Measurements from ENCODE around the gene PIEZO2. TPM values are rescaled to one million over a fixed set of nuclear protein-coding genes. Genes with fewer than 3 reads are reported as not detected.
A peak's percentile ranks its signal among the peaks of the same experiment; 100 is the strongest.
"Not testable (repeated sequence)": the region's sequence is repeated elsewhere in the genome, so short reads cannot be mapped to it uniquely, and the experiment has no call there.

Gene PIEZO2
- total RNA-seq, 4 donors from 2014 or later: 0.64 to 1.8 (median 1.6) TPM

- no peaks in the 10 kb centered on the region for H3K36me3 ChIP-seq
- H3K27me3 ChIP-seq: peaks cover 9% of the 10 kb centered on the region
- H3K4me1 ChIP-seq: peaks cover 0 to 13% (median 4%) of the 10 kb centered on the region in 3 donors
- WGBS, 2 donors (ENCODE audit: low coverage in 1 of 2): 79% methylated on average over 7 of the region's 7 CpGs; no CpG with 5 or more reads in 1 of the 2 donors
- H3K4me3 ChIP-seq: no peak overlapping the region
- no peaks in the 10 kb centered on the region for H3K9me3 ChIP-seq
- no peak for ATAC-seq
- no peak for TF ChIP-seq POLR2A (IDR thresholded peaks at IDR 0.05)
- no peak overlapping the region for H3K27ac ChIP-seq
Measured at GRCh38 chr18:10935588-10935987, 213.8 kb downstream of the PIEZO2 start.

GRCh38 chr18:10933648-10934047 lies 215.7 kb downstream of the PIEZO2 start:
- peaks cover 0 to 18% (median 4%) of the 10 kb centered on the region in 3 donors for H3K4me1 ChIP-seq
- H3K4me3 ChIP-seq, H3K27me3 ChIP-seq, ATAC-seq, H3K36me3 ChIP-seq, H3K27ac ChIP-seq, H3K9me3 ChIP-seq: not testable (repeated sequence)
- WGBS, 2 donors (ENCODE audit: low coverage in 1 of 2): 69 to 71% methylated on average over 1 to 3 of the region's 3 CpGs

- Histone ChIP-seq H3K9me3 (no peaks in the 10 kb centered on the region), H3K4me3 (no peak overlapping the region), H3K27me3 (peaks cover 16% of the 10 kb centered on the region), H3K4me1 (peaks cover 0 to 36% (median 0%) of the 10 kb centered on the region in 3 donors), H3K36me3 (no peaks in the 10 kb centered on the region), H3K27ac (no peak overlapping the region)
- 71 to 80% methylated on average over 1 of the region's 2 CpGs for WGBS, 2 donors (ENCODE audit: low coverage in 1 of 2)
- TF ChIP-seq CTCF (IDR thresholded peaks at IDR 0.05): no peak
- no peak for ATAC-seq
Measured at GRCh38 chr18:10930076-10930475, 219.3 kb downstream of the PIEZO2 start.

GRCh38 chr18:10928772-10929373 lies 220.5 kb downstream of the PIEZO2 start:
- Histone ChIP-seq H3K4me1 (peaks cover 0 to 36% (median 0%) of the 10 kb centered on the region in 3 donors), H3K27me3 (peaks cover 12% of the 10 kb centered on the region), H3K27ac (no peak overlapping the region), H3K36me3 (no peaks in the 10 kb centered on the region), H3K4me3 (no peak overlapping the region), H3K9me3 (no peaks in the 10 kb centered on the region)
- ATAC-seq: no peak
- TF ChIP-seq POLR2A (IDR thresholded peaks at IDR 0.05) (no peak), CTCF (IDR thresholded peaks at IDR 0.05) (no peak), POLR2AphosphoS5 (IDR thresholded peaks at IDR 0.05) (no peak), EP300 (IDR thresholded peaks at IDR 0.05) (no peak)
- 31 to 42% methylated on average over 7 of the region's 7 CpGs for WGBS, 2 donors (ENCODE audit: low coverage in 1 of 2)

- no peak overlapping the region for H3K4me3 ChIP-seq
- no peaks in the 10 kb centered on the region for H3K36me3 ChIP-seq
- peaks cover 7% of the 10 kb centered on the region for H3K27me3 ChIP-seq
- no peak for ATAC-seq
- TF ChIP-seq CTCF (IDR thresholded peaks at IDR 0.05) (no peak), POLR2A (IDR thresholded peaks at IDR 0.05) (no peak), EP300 (IDR thresholded peaks at IDR 0.05) (no peak), POLR2AphosphoS5 (IDR thresholded peaks at IDR 0.05) (no peak)
- H3K27ac ChIP-seq: peak overlapping the region in 3 of 4 donors; percentile 25 to 59 (median 31)
- no peaks in the 10 kb centered on the region for H3K9me3 ChIP-seq
- peaks cover 0 to 36% (median 0%) of the 10 kb centered on the region in 3 donors for H3K4me1 ChIP-seq
- WGBS, 2 donors (ENCODE audit: low coverage in 1 of 2): 40 to 57% methylated on average over 8 of the region's 8 CpGs
Measured at GRCh38 chr18:10928011-10928771, 221.2 kb downstream of the PIEZO2 start.

All from gastroesophageal sphincter (tissue), 4 donors.